Smooth muscle cell (in vitro differentiated cells): ENCODE measurements around the gene HSPB8. TPM values are rescaled to one million over a fixed set of nuclear protein-coding genes. Genes with fewer than 3 reads are reported as not detected.

Source experiments
- DNase-seq: peaks from one replicate; lab custom pipeline; 2025; ENCODE audit not compliant: unreplicated experiment; lab: John Stamatoyannopoulos, UW
- H2AFZ ChIP-seq: fragments of 200-600 bp; sonication (generic); 2 replicates; pipeline ENCODE4 v1.6.0; 2016; ENCODE audit warnings: antibody characterized with exemption, low read depth, mild to moderate bottlenecking
- H3F3A ChIP-seq: fragments of 200-600 bp; sonication (generic); 2 replicates; pipeline ENCODE4 v1.6.0; 2017; ENCODE audit warnings: antibody characterized with exemption, low read depth
- H3K27ac ChIP-seq: fragments of 200-600 bp; sonication (generic); 2 replicates; pipeline ENCODE4 v1.5.1; 2016; ENCODE audit warnings: low read depth, mild to moderate bottlenecking
- H3K27me3 ChIP-seq: fragments of 200-600 bp; sonication (generic); 2 replicates; pipeline ENCODE4 v1.6.1; 2016; ENCODE audit warnings: low read depth, mild to moderate bottlenecking
- H3K36me3 ChIP-seq: fragments of 200-600 bp; sonication (generic); 2 replicates; pipeline ENCODE4 v1.5.1; 2016; ENCODE audit warnings: low read depth
- H3K4me1 ChIP-seq: fragments of 200-600 bp; sonication (generic); 2 replicates; pipeline ENCODE4 v1.5.1; 2016; ENCODE audit warnings: low read depth
- H3K4me2 ChIP-seq: fragments of 200-600 bp; sonication (generic); 2 replicates; pipeline ENCODE4 v1.6.0; 2016; ENCODE audit warnings: mild to moderate bottlenecking
- H3K4me3 ChIP-seq: fragments of 200-600 bp; sonication (generic); 2 replicates; pipeline ENCODE4 v1.5.1; 2016; ENCODE audit warnings: mild to moderate bottlenecking
- H3K79me2 ChIP-seq: fragments of 200-600 bp; sonication (generic); 2 replicates; pipeline ENCODE4 v1.6.0; 2016; ENCODE audit warnings: low read depth, mild to moderate bottlenecking
- H3K9ac ChIP-seq: fragments of 200-600 bp; sonication (generic); 2 replicates; pipeline ENCODE4 v1.6.0; 2016; ENCODE audit warnings: low read depth
- H3K9me3 ChIP-seq: fragments of 200-600 bp; sonication (generic); replicated peaks from 2 replicates; pipeline ENCODE4 v1.5.1; 2016; ENCODE audit warnings: low read depth
- H4K20me1 ChIP-seq: fragments of 200-600 bp; sonication (generic); 2 replicates; pipeline ENCODE4 v1.6.0; 2016; ENCODE audit warnings: low read depth
- WGBS: methylation state at CpG from one replicate; pipeline ENCODE4 v1.1.7; 2016; ENCODE audit warnings: low lambda C conversion rate; 5-methylcytosine and 5-hydroxymethylcytosine counted together
- polyA plus RNA-seq: library from polyadenylated mRNA; unstranded; fragments of >200 nt; fragmentation: Nextera tagmentation; extraction: Ambion mirVana; gene quantifications from 2 replicates; pipeline ENCODE4 v1.2.1, GENCODE V29; 2016
- total RNA-seq: library from RNA; depleted of rRNA; stranded (reverse); fragments of >200 nt; gene quantifications from 2 replicates; pipeline ENCODE4 v1.2.3, GENCODE V29; 2014
- TF ChIP-seq, protein P1 (sequence below): fragments of 200-600 bp; sonication (generic); IDR thresholded peaks from 2 replicates; pipeline ENCODE4 v1.5.1; 2017; ENCODE audit warnings: borderline replicate concordance, mild to moderate bottlenecking, antibody characterized with exemption; ENCODE audit not compliant: insufficient read depth, poor library complexity, severe bottlenecking

Gene HSPB8
- total and polyA plus RNA-seq, 2 experiments from 2014 or later = 38.4 to 103 TPM

- no peak overlapping the region for H3K4me3 ChIP-seq
- no peaks in the 10 kb centered on the region for H3K36me3 ChIP-seq
- DNase-seq = no peak
- no peaks in the 10 kb centered on the region for H3K9me3 ChIP-seq
- H2AFZ ChIP-seq = no peak overlapping the region
- H3K27ac ChIP-seq = no peak overlapping the region
- H3K4me1 ChIP-seq = peaks cover 3% of the 10 kb centered on the region
- no peaks in the 10 kb centered on the region for H3F3A ChIP-seq
- H3K27me3 ChIP-seq = no peaks in the 10 kb centered on the region
- 90% methylated on average over 6 of the region's 6 CpGs for WGBS
- TF ChIP-seq, protein P1, sequence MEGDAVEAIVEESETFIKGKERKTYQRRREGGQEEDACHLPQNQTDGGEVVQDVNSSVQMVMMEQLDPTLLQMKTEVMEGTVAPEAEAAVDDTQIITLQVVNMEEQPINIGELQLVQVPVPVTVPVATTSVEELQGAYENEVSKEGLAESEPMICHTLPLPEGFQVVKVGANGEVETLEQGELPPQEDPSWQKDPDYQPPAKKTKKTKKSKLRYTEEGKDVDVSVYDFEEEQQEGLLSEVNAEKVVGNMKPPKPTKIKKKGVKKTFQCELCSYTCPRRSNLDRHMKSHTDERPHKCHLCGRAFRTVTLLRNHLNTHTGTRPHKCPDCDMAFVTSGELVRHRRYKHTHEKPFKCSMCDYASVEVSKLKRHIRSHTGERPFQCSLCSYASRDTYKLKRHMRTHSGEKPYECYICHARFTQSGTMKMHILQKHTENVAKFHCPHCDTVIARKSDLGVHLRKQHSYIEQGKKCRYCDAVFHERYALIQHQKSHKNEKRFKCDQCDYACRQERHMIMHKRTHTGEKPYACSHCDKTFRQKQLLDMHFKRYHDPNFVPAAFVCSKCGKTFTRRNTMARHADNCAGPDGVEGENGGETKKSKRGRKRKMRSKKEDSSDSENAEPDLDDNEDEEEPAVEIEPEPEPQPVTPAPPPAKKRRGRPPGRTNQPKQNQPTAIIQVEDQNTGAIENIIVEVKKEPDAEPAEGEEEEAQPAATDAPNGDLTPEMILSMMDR = no peak
- no peak overlapping the region for H3K9ac ChIP-seq
- no peak overlapping the region for H3K4me2 ChIP-seq
- no peaks in the 10 kb centered on the region for H3K79me2 ChIP-seq
- H4K20me1 ChIP-seq = no peaks in the 10 kb centered on the region
Observed at GRCh38 chr12:119157528-119157927, 21.2 kb upstream of the HSPB8 start.

DNA sequence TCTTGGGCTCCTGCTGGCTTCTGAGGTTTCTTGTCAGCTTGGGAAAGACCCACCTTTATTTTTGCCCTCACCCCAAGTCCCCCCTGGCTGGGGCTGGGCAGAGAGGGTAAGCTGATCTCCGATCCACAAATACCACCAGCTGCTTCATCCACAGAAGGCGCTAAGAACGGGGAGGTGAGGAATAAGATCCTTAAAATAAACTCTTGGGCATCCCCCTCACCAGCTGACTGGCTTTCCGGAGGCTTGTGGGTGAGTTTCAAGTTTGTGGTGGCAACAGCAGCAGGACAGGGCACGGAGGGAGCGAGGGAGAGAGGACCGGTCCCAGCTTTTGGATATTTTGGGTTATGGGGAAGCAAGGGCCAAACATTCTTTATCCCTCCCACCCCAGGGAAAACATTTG lies 20.8 kb upstream of the HSPB8 start:
- Histone ChIP-seq H2AFZ (no peak overlapping the region), H3F3A (no peaks in the 10 kb centered on the region), H3K4me2 (no peak overlapping the region), H3K4me3 (no peak overlapping the region), H3K4me1 (peaks cover 3% of the 10 kb centered on the region), H3K9me3 (no peaks in the 10 kb centered on the region), H3K9ac (no peak overlapping the region), H3K27me3 (no peaks in the 10 kb centered on the region), H3K27ac (no peak overlapping the region), H3K79me2 (no peaks in the 10 kb centered on the region), H4K20me1 (no peaks in the 10 kb centered on the region), H3K36me3 (no peaks in the 10 kb centered on the region)
- WGBS = 94% methylated on average over 7 of the region's 7 CpGs
- DNase-seq = no peak
- TF ChIP-seq, protein P1 = no peak

DNA sequence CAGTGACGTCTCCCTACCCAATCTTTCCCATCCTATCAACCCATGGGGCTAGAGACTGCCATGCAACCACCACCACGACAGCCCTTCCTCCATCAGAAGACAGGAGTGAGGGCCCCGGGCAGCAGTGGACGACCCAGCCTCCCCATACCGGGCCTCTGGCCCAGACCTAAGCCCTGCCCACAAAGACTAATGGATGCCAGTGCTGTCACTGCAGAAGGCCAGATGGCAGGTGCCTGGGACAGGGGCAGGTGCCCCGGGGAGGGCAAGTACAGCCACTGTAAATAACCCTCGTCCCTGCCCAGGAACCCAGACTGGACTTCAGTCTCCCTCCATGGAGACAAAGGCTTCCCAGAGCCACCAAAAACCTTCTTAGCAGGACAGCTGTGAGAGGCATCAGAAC lies 20.3 kb upstream of the HSPB8 start:
- Histone ChIP-seq H3K9ac (no peak overlapping the region), H3K4me1 (peaks cover 3% of the 10 kb centered on the region)
- WGBS = 92% methylated on average over 7 of the region's 7 CpGs

GRCh38 chr12:119159844-119160243 lies 18.9 kb upstream of the HSPB8 start:
- TF ChIP-seq, protein P1 = no peak
- no peak overlapping the region for H3K9ac ChIP-seq
- WGBS = 97% methylated on average over 2 of the region's 2 CpGs

More for the DNA sequence above, 20.3 kb upstream of the HSPB8 start:
- DNase-seq = no peak
- Histone ChIP-seq H3K79me2 (no peaks in the 10 kb centered on the region), H4K20me1 (no peaks in the 10 kb centered on the region), H3K36me3 (no peaks in the 10 kb centered on the region), H3K4me2 (no peak overlapping the region), H3K9me3 (no peaks in the 10 kb centered on the region), H3F3A (no peaks in the 10 kb centered on the region), H3K4me3 (no peak overlapping the region), H3K27ac (no peak overlapping the region), H3K27me3 (no peaks in the 10 kb centered on the region), H2AFZ (no peak overlapping the region)
- TF ChIP-seq, protein P1 = no peak

More at GRCh38 chr12:119159844-119160243, 18.9 kb upstream of the HSPB8 start:
- Histone ChIP-seq H3K4me1 (no peaks in the 10 kb centered on the region), H3K4me2 (no peak overlapping the region), H4K20me1 (no peaks in the 10 kb centered on the region), H3K79me2 (no peaks in the 10 kb centered on the region), H3K36me3 (no peaks in the 10 kb centered on the region), H3F3A (no peaks in the 10 kb centered on the region), H3K27ac (no peak overlapping the region), H2AFZ (no peak overlapping the region), H3K9me3 (no peaks in the 10 kb centered on the region), H3K27me3 (no peaks in the 10 kb centered on the region), H3K4me3 (no peak overlapping the region)
- DNase-seq = no peak
